Epithelial cell of proximal tubule (primary cell): ENCODE results near the gene BPIFB6. TPM values are rescaled to one million over a fixed set of nuclear protein-coding genes. Genes with fewer than 3 reads are reported as not detected.

Source experiments
- DNase-seq: peaks from one replicate; pipeline ENCODE4 v3.0.0-alpha.2; 2011; ENCODE audit warnings: low read depth
- H3K4me3 ChIP-seq: 2 replicates; pipeline ENCODE4 v1.5.1; 2011; ENCODE audit warnings: low read depth, mild to moderate bottlenecking, low read length
- CTCF ChIP-seq: conservative IDR thresholded peaks from 2 replicates; pipeline ENCODE4 v1.5.1; 2012; ENCODE audit warnings: low read depth, mild to moderate bottlenecking, low read length
- total RNA-seq: library from RNA; depleted of rRNA; stranded (reverse); fragments of >200 nt; gene quantifications from 2 replicates; pipeline ENCODE4 v1.2.3, GENCODE V29; 2015

BPIFB6 gene
- total RNA-seq, 1 donor from 2014 or later, result not detected

GRCh38 chr20:33081411-33082154 lies 50.1 kb downstream of the BPIFB6 start:
- no peak for DNase-seq
- H3K4me3 ChIP-seq, result no peak overlapping the region
- no peak for TF ChIP-seq CTCF

- no peak for DNase-seq
- no peak overlapping the region for H3K4me3 ChIP-seq
- TF ChIP-seq CTCF, result no peak
Observed at GRCh38 chr20:33082546-33082945, 51.1 kb downstream of the BPIFB6 start.

GRCh38 chr20:33083544-33084340 lies 52.3 kb downstream of the BPIFB6 start:
- no peak for DNase-seq
- H3K4me3 ChIP-seq, result no peak overlapping the region
- no peak for TF ChIP-seq CTCF

GRCh38 chr20:33084722-33085121 lies 53.3 kb downstream of the BPIFB6 start:
- H3K4me3 ChIP-seq, result no peak overlapping the region
- no peak for DNase-seq
- no peak for TF ChIP-seq CTCF

GRCh38 chr20:33086052-33086722 lies 54.7 kb downstream of the BPIFB6 start:
- DNase-seq, result no peak
- H3K4me3 ChIP-seq, result no peak overlapping the region
- TF ChIP-seq CTCF, result no peak

- H3K4me3 ChIP-seq, result no peak overlapping the region
- TF ChIP-seq CTCF, result no peak
- no peak for DNase-seq
Observed at GRCh38 chr20:33091147-33091546, 59.7 kb downstream of the BPIFB6 start.
